Measurements from ENCODE around the gene MORF4L2.

GRCh38 chrX:103727115-103727514 lies 40.6 kb upstream of the MORF4L2 start:
- TF ChIP-seq YY1 (IDR thresholded peaks at IDR 0.05; ENCODE audit: insufficient read depth, insufficient read length) (no peak), ZNF274 (IDR thresholded peaks at IDR 0.05; ENCODE audit: low read depth, low read length) (no peak), SUZ12 (IDR thresholded peaks at IDR 0.05; ENCODE audit: extremely low read depth, insufficient read depth, insufficient read length) (no peak)
